ENCODE measurements around the gene SLC12A6.

Gene SLC12A6

GRCh38 chr15:34327906-34328305, 9.7 kb downstream of the SLC12A6 start:
- no peak for DNase-seq

- DNase-seq, result no peak
Measured at GRCh38 chr15:34325368-34325767, 12.2 kb downstream of the SLC12A6 start.

GRCh38 chr15:34324933-34325332, 12.6 kb downstream of the SLC12A6 start:
- DNase-seq, result no peak

- DNase-seq, result no peak
Measured at GRCh38 chr15:34323217-34323616, 14.4 kb downstream of the SLC12A6 start.

- peak; percentile 77 to 80 (median 78) for DNase-seq
Measured at GRCh38 chr15:34318277-34319079, 19.1 kb downstream of the SLC12A6 start.

- no peak for DNase-seq
Measured at GRCh38 chr15:34314491-34315490, 22.8 kb downstream of the SLC12A6 start.

- no peak for DNase-seq
Measured at GRCh38 chr15:34311563-34311962, 26.0 kb downstream of the SLC12A6 start.

GRCh38 chr15:34304613-34305012, 33.0 kb downstream of the SLC12A6 start:
- no peak for DNase-seq

- no peak for DNase-seq
Measured at GRCh38 chr15:34301058-34301457, 36.5 kb downstream of the SLC12A6 start.

- DNase-seq, result no peak
Measured at GRCh38 chr15:34297059-34297458, 40.5 kb downstream of the SLC12A6 start.

- peak; percentile 31 to 60 (median 36) for DNase-seq
Measured at GRCh38 chr15:34292621-34293020, 45.0 kb downstream of the SLC12A6 start.

- DNase-seq, result no peak
Measured at GRCh38 chr15:34284937-34285336, 52.6 kb downstream of the SLC12A6 start.

- DNase-seq, result no peak
Measured at GRCh38 chr15:34282384-34282783, 55.2 kb downstream of the SLC12A6 start.

GRCh38 chr15:34280193-34280592, 57.4 kb downstream of the SLC12A6 start:
- no peak for DNase-seq

GRCh38 chr15:34279368-34279767, 58.2 kb downstream of the SLC12A6 start:
- DNase-seq, result no peak

- no peak for DNase-seq
Measured at GRCh38 chr15:34275721-34276120, 61.9 kb downstream of the SLC12A6 start.

GRCh38 chr15:34275154-34275553, 62.4 kb downstream of the SLC12A6 start:
- no peak for DNase-seq

GRCh38 chr15:34271493-34271892, 66.1 kb downstream of the SLC12A6 start:
- peak in 1 of 3 donors; percentile 22 for DNase-seq

- no peak for DNase-seq
Measured at GRCh38 chr15:34266751-34267150, 70.8 kb downstream of the SLC12A6 start.

GRCh38 chr15:34264076-34264475, 73.5 kb downstream of the SLC12A6 start:
- DNase-seq, result no peak

- no peak for DNase-seq
Measured at GRCh38 chr15:34262362-34262761, 75.2 kb downstream of the SLC12A6 start.

GRCh38 chr15:34259566-34259965, 78.0 kb downstream of the SLC12A6 start:
- no peak for DNase-seq

- DNase-seq, result no peak
Measured at GRCh38 chr15:34258151-34258550, 79.4 kb downstream of the SLC12A6 start.

GRCh38 chr15:34252545-34252944, 85.0 kb downstream of the SLC12A6 start:
- DNase-seq, result no peak

Measured in suppressor macrophage treated with lipopolysaccharide for 1 hour (primary cell).